Panc1 (cell line): ENCODE results near the gene KRTAP10-4.

Source experiments
- POLR2AphosphoS5 ChIP-seq: IDR thresholded peaks from 2 replicates; pipeline ENCODE4 v1.6.1; 2012; ENCODE audit warnings: mild to moderate bottlenecking, low read depth, low read length, moderate library complexity
- SIN3A ChIP-seq: IDR thresholded peaks from 2 replicates; pipeline ENCODE4 v1.6.1; 2012; ENCODE audit warnings: low read depth, mild to moderate bottlenecking, low read length, moderate library complexity, borderline replicate concordance; ENCODE audit not compliant: insufficient read depth
- TCF7L2 ChIP-seq: IDR thresholded peaks from 2 replicates; pipeline ENCODE4 v1.6.1; 2011; ENCODE audit warnings: mild to moderate bottlenecking, low read depth, low read length, inconsistent platforms
- TF ChIP-seq, protein P1 (sequence below): fragments of 450-650 bp; IDR thresholded peaks from 2 replicates; pipeline ENCODE4 v1.5.1; 2017; ENCODE audit warnings: mild to moderate bottlenecking
- TF ChIP-seq, protein P2 (sequence below), 2 experiments: IDR thresholded peaks; 2 replicates each; pipeline ENCODE4 v1.6.1; 2011 to 2012; ENCODE audit warnings: low read depth in 2 of 2, control low read depth in 1 of 2, low read length in 1 of 2, mild to moderate bottlenecking in 1 of 2, moderate library complexity in 1 of 2; ENCODE audit not compliant: insufficient read depth in 1 of 2

DNA sequence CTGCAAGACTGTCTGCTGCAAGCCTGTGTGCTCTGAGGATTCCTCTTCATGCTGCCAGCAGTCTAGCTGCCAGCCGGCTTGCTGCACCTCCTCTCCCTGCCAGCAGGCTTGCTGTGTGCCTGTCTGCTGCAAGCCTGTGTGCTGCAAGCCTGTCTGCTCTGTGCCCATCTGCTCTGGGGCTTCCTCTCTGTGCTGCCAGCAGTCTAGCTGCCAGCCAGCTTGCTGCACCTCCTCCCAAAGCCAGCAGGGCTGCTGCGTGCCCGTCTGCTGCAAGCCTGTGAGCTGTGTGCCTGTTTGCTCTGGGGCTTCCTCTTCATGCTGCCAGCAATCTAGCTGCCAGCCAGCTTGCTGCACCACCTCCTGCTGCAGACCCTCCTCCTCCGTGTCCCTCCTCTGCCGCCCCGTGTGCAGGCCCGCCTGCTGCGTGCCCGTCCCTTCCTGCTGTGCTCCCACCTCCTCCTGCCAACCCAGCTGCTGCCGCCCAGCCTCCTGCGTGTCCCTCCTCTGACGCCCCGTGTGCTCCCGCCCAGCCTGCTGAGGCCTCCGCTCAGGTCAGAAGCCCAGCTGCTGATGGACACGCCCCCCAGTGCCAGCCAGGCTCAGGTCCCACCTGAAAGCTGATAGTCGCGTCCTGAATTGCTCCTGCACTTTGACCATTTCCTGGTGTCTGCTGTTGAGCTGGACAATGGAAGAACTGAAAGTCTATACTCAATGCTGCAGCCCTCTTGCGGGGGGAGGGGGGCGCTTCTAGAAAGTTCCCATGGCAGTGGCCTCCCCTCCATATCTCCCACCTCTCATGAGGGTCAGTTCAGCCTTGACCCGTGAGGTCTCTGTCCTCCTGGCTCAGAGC is 1.2 kb downstream of the KRTAP10-4 start:
- TF ChIP-seq, protein P1, sequence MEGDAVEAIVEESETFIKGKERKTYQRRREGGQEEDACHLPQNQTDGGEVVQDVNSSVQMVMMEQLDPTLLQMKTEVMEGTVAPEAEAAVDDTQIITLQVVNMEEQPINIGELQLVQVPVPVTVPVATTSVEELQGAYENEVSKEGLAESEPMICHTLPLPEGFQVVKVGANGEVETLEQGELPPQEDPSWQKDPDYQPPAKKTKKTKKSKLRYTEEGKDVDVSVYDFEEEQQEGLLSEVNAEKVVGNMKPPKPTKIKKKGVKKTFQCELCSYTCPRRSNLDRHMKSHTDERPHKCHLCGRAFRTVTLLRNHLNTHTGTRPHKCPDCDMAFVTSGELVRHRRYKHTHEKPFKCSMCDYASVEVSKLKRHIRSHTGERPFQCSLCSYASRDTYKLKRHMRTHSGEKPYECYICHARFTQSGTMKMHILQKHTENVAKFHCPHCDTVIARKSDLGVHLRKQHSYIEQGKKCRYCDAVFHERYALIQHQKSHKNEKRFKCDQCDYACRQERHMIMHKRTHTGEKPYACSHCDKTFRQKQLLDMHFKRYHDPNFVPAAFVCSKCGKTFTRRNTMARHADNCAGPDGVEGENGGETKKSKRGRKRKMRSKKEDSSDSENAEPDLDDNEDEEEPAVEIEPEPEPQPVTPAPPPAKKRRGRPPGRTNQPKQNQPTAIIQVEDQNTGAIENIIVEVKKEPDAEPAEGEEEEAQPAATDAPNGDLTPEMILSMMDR: no peak
- TF ChIP-seq POLR2AphosphoS5 (no peak), SIN3A (no peak), TCF7L2 (no peak)
- TF ChIP-seq, protein P2, sequence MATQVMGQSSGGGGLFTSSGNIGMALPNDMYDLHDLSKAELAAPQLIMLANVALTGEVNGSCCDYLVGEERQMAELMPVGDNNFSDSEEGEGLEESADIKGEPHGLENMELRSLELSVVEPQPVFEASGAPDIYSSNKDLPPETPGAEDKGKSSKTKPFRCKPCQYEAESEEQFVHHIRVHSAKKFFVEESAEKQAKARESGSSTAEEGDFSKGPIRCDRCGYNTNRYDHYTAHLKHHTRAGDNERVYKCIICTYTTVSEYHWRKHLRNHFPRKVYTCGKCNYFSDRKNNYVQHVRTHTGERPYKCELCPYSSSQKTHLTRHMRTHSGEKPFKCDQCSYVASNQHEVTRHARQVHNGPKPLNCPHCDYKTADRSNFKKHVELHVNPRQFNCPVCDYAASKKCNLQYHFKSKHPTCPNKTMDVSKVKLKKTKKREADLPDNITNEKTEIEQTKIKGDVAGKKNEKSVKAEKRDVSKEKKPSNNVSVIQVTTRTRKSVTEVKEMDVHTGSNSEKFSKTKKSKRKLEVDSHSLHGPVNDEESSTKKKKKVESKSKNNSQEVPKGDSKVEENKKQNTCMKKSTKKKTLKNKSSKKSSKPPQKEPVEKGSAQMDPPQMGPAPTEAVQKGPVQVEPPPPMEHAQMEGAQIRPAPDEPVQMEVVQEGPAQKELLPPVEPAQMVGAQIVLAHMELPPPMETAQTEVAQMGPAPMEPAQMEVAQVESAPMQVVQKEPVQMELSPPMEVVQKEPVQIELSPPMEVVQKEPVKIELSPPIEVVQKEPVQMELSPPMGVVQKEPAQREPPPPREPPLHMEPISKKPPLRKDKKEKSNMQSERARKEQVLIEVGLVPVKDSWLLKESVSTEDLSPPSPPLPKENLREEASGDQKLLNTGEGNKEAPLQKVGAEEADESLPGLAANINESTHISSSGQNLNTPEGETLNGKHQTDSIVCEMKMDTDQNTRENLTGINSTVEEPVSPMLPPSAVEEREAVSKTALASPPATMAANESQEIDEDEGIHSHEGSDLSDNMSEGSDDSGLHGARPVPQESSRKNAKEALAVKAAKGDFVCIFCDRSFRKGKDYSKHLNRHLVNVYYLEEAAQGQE (IDR thresholded peaks at IDR 0.05; ENCODE audit: insufficient read depth in 1 of 2, low read depth in 2 of 2, low read length in 1 of 2): no peak
